ENCODE results near the gene TUBB.

GRCh38 chr6:30749554-30750378 lies 29.6 kb downstream of the TUBB start:
- no peak for TF ChIP-seq CTCF (IDR thresholded peaks at IDR 0.05)
- no peak for TF ChIP-seq POLR2AphosphoS5 (IDR thresholded peaks at IDR 0.05; ENCODE audit: low read depth, low read length)
- TF ChIP-seq TCF7L2 (IDR thresholded peaks at IDR 0.05; ENCODE audit: low read depth, low read length) = no peak
- TF ChIP-seq SIN3A (IDR thresholded peaks at IDR 0.05; ENCODE audit: borderline replicate concordance, insufficient read depth, low read depth, low read length) = no peak
- TF ChIP-seq REST (IDR thresholded peaks at IDR 0.05; ENCODE audit: insufficient read depth in 1 of 2, low read depth in 2 of 2, low read length in 1 of 2) = no peak

Data from Panc1 (cell line).